Fibroblast of lung (primary cell): ENCODE data around the gene PHF24. TPM values are rescaled to one million over a fixed set of nuclear protein-coding genes. Genes with fewer than 3 reads are reported as not detected.
"Not testable (repeated sequence)": the region's sequence is repeated elsewhere in the genome, so short reads cannot be mapped to it uniquely, and the experiment has no call there.

Experiments
- DNase-seq, 2 donors: peaks; one replicate each; pipeline versions ENCODE4 v3.0.0 to v3.0.0-alpha.2; 2010; ENCODE audit warnings: low read depth in 2 of 2
- H2AFZ ChIP-seq: 2 replicates; pipeline ENCODE4 v1.5.1; 2012; ENCODE audit warnings: low read length, control low read depth, inconsistent platforms
- H3K27ac ChIP-seq: 2 replicates; pipeline ENCODE4 v1.5.1; 2011; ENCODE audit warnings: low read length, control low read depth; ENCODE audit not compliant: insufficient read depth
- H3K27me3 ChIP-seq: 2 replicates; pipeline ENCODE4 v1.5.1; 2011; ENCODE audit warnings: mild to moderate bottlenecking, low read length; ENCODE audit not compliant: control insufficient read depth, insufficient read depth
- H3K36me3 ChIP-seq: 2 replicates; pipeline ENCODE4 v1.5.1; 2011; ENCODE audit warnings: low read length; ENCODE audit not compliant: control insufficient read depth, insufficient read depth
- H3K4me1 ChIP-seq: 2 replicates; pipeline ENCODE4 v1.5.1; 2011; ENCODE audit warnings: low read length; ENCODE audit not compliant: control insufficient read depth, insufficient read depth; ENCODE audit errors: extremely low read depth
- H3K4me2 ChIP-seq: 2 replicates; pipeline ENCODE4 v1.5.1; 2011; ENCODE audit warnings: low read length, control low read depth; ENCODE audit not compliant: insufficient read depth; ENCODE audit errors: extremely low read depth
- H3K4me3 ChIP-seq, 4 experiments: fragments of 200-600 bp in 1 of 4; sonication (generic) in 1 of 4; replicated peaks in 1 of 4; 2 replicates each; pipeline ENCODE4 v1.5.1; 2011 to 2016; ENCODE audit warnings: low read length in 4 of 4, low read depth in 3 of 4, mild to moderate bottlenecking in 3 of 4, control low read depth in 2 of 4, inconsistent platforms in 1 of 4, mixed read lengths in 1 of 4; ENCODE audit not compliant: insufficient read depth in 1 of 4; ENCODE audit errors: control extremely low read depth in 1 of 4
- H3K79me2 ChIP-seq: 2 replicates; pipeline ENCODE4 v1.5.1; 2012; ENCODE audit warnings: mild to moderate bottlenecking, low read length, inconsistent platforms; ENCODE audit not compliant: control insufficient read depth, insufficient read depth
- H3K9ac ChIP-seq: 2 replicates; pipeline ENCODE4 v1.5.1; 2011; ENCODE audit warnings: mild to moderate bottlenecking, low read length, control low read depth; ENCODE audit not compliant: insufficient read depth
- H3K9me3 ChIP-seq: 2 replicates; pipeline ENCODE4 v1.5.1; 2012; ENCODE audit warnings: low read depth, low read length; ENCODE audit not compliant: control insufficient read depth, insufficient read depth
- H4K20me1 ChIP-seq: 2 replicates; pipeline ENCODE4 v1.5.1; 2011; ENCODE audit warnings: low read length; ENCODE audit not compliant: control insufficient read depth, insufficient read depth; ENCODE audit errors: extremely low read depth
- EZH2 ChIP-seq: IDR thresholded peaks from 2 replicates; pipeline ENCODE4 v1.5.1; 2012; ENCODE audit warnings: low read length, control low read depth, mild to moderate bottlenecking; ENCODE audit errors: missing control alignments
- polyA plus RNA-seq, 2 donors: library from polyadenylated mRNA; depleted of rRNA in 1 of 2; stranded (reverse) in 1 of 2; unstranded in 1 of 2; fragments of >200 nt; gene quantifications; 2 replicates each; pipeline ENCODE4 v1.2.1, GENCODE V29; 2011 to 2012; ENCODE audit warnings: missing spikeins in 1 of 2
- total RNA-seq: library from RNA; depleted of rRNA; stranded (reverse); fragments of >200 nt; gene quantifications from 2 replicates; pipeline ENCODE4 v1.2.1, GENCODE V29; 2014
- TF ChIP-seq, protein P1 (sequence below), 2 donors: IDR thresholded peaks in 1 of 2; conservative IDR thresholded peaks in 1 of 2; 1 replicate in 1 of 2; 2 replicates in 1 of 2; pipeline ENCODE4 v1.5.1; 2011 to 2012; ENCODE audit warnings: low read length in 2 of 2, control low read depth in 1 of 2, inconsistent platforms in 1 of 2, low read depth in 1 of 2, mild to moderate bottlenecking in 1 of 2

The PHF24 gene
- total and polyA plus RNA-seq, 2 donors (not counting 1 experiment from before 2014, with no cell fraction given): 0.17 TPM; not detected in 1

GRCh38 chr9:35010351-35010958, 52.4 kb downstream of the PHF24 start:
- no peaks in the 10 kb centered on the region for H3K4me1 ChIP-seq
- no peak overlapping the region for H3K4me3 ChIP-seq
- H3K79me2 ChIP-seq: no peaks in the 10 kb centered on the region
- no peak overlapping the region for H3K27ac ChIP-seq
- TF ChIP-seq, protein P1, sequence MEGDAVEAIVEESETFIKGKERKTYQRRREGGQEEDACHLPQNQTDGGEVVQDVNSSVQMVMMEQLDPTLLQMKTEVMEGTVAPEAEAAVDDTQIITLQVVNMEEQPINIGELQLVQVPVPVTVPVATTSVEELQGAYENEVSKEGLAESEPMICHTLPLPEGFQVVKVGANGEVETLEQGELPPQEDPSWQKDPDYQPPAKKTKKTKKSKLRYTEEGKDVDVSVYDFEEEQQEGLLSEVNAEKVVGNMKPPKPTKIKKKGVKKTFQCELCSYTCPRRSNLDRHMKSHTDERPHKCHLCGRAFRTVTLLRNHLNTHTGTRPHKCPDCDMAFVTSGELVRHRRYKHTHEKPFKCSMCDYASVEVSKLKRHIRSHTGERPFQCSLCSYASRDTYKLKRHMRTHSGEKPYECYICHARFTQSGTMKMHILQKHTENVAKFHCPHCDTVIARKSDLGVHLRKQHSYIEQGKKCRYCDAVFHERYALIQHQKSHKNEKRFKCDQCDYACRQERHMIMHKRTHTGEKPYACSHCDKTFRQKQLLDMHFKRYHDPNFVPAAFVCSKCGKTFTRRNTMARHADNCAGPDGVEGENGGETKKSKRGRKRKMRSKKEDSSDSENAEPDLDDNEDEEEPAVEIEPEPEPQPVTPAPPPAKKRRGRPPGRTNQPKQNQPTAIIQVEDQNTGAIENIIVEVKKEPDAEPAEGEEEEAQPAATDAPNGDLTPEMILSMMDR (conservative IDR thresholded peaks at IDR 0.05 in 1 of 2, IDR thresholded peaks at IDR 0.05 in 1 of 2; ENCODE audit: low read depth in 1 of 2, low read length in 2 of 2): no peak
- TF ChIP-seq EZH2: no peak
- H3K9ac ChIP-seq: no peak overlapping the region
- no peak for DNase-seq
- no peaks in the 10 kb centered on the region for H4K20me1 ChIP-seq
- H3K27me3 ChIP-seq: no peaks in the 10 kb centered on the region
- no peaks in the 10 kb centered on the region for H3K9me3 ChIP-seq
- no peak overlapping the region for H2AFZ ChIP-seq
- no peaks in the 10 kb centered on the region for H3K36me3 ChIP-seq
- H3K4me2 ChIP-seq: no peak overlapping the region

DNA sequence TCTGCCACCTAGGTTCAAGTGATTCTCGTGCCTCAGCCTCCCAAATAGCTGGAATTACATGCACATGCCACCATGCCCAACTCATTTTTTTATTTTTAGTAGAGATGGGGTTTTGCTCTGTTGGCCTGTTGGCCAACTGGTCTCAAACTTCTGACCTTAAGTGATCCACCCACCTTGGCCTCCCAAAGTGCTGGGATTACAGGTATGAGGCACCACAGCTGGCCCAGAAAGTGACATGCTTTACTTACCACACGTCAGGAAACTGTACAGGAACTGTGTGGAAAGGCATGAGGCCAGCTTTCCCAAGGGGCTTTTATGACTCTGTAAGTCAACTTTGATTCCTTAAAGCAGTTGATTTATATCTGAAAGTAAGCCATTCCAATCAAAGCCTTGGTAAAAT, 56.4 kb downstream of the PHF24 start:
- no peaks in the 10 kb centered on the region for H3K27me3 ChIP-seq
- H4K20me1 ChIP-seq: no peaks in the 10 kb centered on the region
- no peak overlapping the region for H3K27ac ChIP-seq
- H3K79me2 ChIP-seq: no peaks in the 10 kb centered on the region
- H3K9me3 ChIP-seq: no peaks in the 10 kb centered on the region
- DNase-seq: no peak
- H3K36me3 ChIP-seq: no peaks in the 10 kb centered on the region
- H3K4me2 ChIP-seq: no peak overlapping the region
- H3K4me1 ChIP-seq: no peaks in the 10 kb centered on the region
- no peak overlapping the region for H3K4me3 ChIP-seq
- no peak for TF ChIP-seq EZH2
- TF ChIP-seq, protein P1 (conservative IDR thresholded peaks at IDR 0.05 in 1 of 2, IDR thresholded peaks at IDR 0.05 in 1 of 2; ENCODE audit: low read depth in 1 of 2, low read length in 2 of 2): no peak
- no peak overlapping the region for H2AFZ ChIP-seq
- H3K9ac ChIP-seq: no peak overlapping the region

DNA sequence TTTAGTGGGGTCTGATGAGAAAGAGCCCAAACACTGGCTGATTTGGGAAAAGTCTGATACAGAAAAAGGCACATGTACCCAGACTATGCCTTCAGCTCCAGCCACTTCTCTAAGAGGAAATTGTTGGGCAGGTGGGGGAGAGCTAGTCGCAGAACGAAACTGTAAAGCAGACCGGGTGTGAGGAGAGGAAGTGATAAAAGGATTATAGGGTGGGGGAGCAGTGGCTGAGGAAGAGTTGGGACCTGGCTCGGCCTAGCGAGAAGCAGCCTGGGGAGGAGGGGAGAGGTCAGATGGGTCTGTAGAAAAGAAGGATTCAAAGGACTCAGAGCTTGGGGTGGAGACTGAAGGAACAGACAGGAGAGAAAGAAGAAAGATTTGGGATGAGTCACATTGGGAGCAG, 65.4 kb downstream of the PHF24 start:
- H3K4me3 ChIP-seq, H2AFZ ChIP-seq, H3K27ac ChIP-seq, H4K20me1 ChIP-seq, H3K79me2 ChIP-seq, DNase-seq, H3K9ac ChIP-seq, H3K27me3 ChIP-seq, H3K4me2 ChIP-seq, H3K9me3 ChIP-seq, H3K36me3 ChIP-seq, H3K4me1 ChIP-seq: not testable (repeated sequence)
